Measurements from ENCODE around the gene EPG5. TPM values are rescaled to one million over a fixed set of nuclear protein-coding genes. Genes with fewer than 3 reads are reported as not detected.

The EPG5 gene
- total RNA-seq, 4 donors from 2014 or later: 13.6 to 43.4 (median 21.8) TPM

- Histone ChIP-seq H3K4me1 (no peaks in the 10 kb centered on the region), H3K27ac (no peak overlapping the region), H3K4me3 (no peak overlapping the region), H3K9me3 (no peaks in the 10 kb centered on the region), H3K27me3 (no peaks in the 10 kb centered on the region), H3K36me3 (no peaks in the 10 kb centered on the region)
- intact Hi-C loops (cut with DNase I; ENCODE audit: low total_unique reads): no loop called here
- TF ChIP-seq CTCF (IDR thresholded peaks at IDR 0.05): no peak
- no peak for TF ChIP-seq POLR2A (IDR thresholded peaks at IDR 0.05)
- DNase-seq: no peak
Observed at GRCh38 chr18:45896991-45897390, 70.1 kb downstream of the EPG5 start.

GRCh38 chr18:45896452-45896851 lies 70.7 kb downstream of the EPG5 start:
- Histone ChIP-seq H3K4me3 (no peak overlapping the region), H3K27ac (no peak overlapping the region), H3K4me1 (no peaks in the 10 kb centered on the region), H3K9me3 (no peaks in the 10 kb centered on the region), H3K36me3 (no peaks in the 10 kb centered on the region), H3K27me3 (no peaks in the 10 kb centered on the region)
- intact Hi-C loops (cut with DNase I; ENCODE audit: low total_unique reads): no loop called here
- TF ChIP-seq POLR2A (IDR thresholded peaks at IDR 0.05) (no peak), CTCF (IDR thresholded peaks at IDR 0.05) (no peak)
- DNase-seq: no peak

- H3K9me3 ChIP-seq: no peaks in the 10 kb centered on the region
- no peak for DNase-seq
- TF ChIP-seq CTCF (IDR thresholded peaks at IDR 0.05) (no peak), POLR2A (IDR thresholded peaks at IDR 0.05) (no peak)
- no peaks in the 10 kb centered on the region for H3K36me3 ChIP-seq
- no peaks in the 10 kb centered on the region for H3K27me3 ChIP-seq
- H3K27ac ChIP-seq: no peak overlapping the region
- H3K4me3 ChIP-seq: no peak overlapping the region
- no peaks in the 10 kb centered on the region for H3K4me1 ChIP-seq
- intact Hi-C loops (cut with DNase I; ENCODE audit: low total_unique reads): no loop called here
Observed at GRCh38 chr18:45895339-45895738, 71.8 kb downstream of the EPG5 start.

- H3K4me1 ChIP-seq: no peaks in the 10 kb centered on the region
- DNase-seq: no peak
- H3K27ac ChIP-seq: no peak overlapping the region
- no peaks in the 10 kb centered on the region for H3K9me3 ChIP-seq
- intact Hi-C loops (cut with DNase I; ENCODE audit: low total_unique reads): no loop called here
- TF ChIP-seq CTCF (IDR thresholded peaks at IDR 0.05) (no peak), POLR2A (IDR thresholded peaks at IDR 0.05) (no peak)
- H3K27me3 ChIP-seq: no peaks in the 10 kb centered on the region
- no peaks in the 10 kb centered on the region for H3K36me3 ChIP-seq
- H3K4me3 ChIP-seq: no peak overlapping the region
Observed at GRCh38 chr18:45894818-45895217, 72.3 kb downstream of the EPG5 start.

GRCh38 chr18:45891806-45892205 lies 75.3 kb downstream of the EPG5 start:
- no peaks in the 10 kb centered on the region for H3K9me3 ChIP-seq
- no peak for DNase-seq
- no peaks in the 10 kb centered on the region for H3K27me3 ChIP-seq
- H3K4me1 ChIP-seq: no peaks in the 10 kb centered on the region
- no peaks in the 10 kb centered on the region for H3K36me3 ChIP-seq
- no peak overlapping the region for H3K4me3 ChIP-seq
- intact Hi-C loops (cut with DNase I; ENCODE audit: low total_unique reads): no loop called here
- H3K27ac ChIP-seq: no peak overlapping the region
- TF ChIP-seq CTCF (IDR thresholded peaks at IDR 0.05) (no peak), POLR2A (IDR thresholded peaks at IDR 0.05) (no peak)
